ENCODE data around the gene HNF1A.

HNF1A gene, protein sequence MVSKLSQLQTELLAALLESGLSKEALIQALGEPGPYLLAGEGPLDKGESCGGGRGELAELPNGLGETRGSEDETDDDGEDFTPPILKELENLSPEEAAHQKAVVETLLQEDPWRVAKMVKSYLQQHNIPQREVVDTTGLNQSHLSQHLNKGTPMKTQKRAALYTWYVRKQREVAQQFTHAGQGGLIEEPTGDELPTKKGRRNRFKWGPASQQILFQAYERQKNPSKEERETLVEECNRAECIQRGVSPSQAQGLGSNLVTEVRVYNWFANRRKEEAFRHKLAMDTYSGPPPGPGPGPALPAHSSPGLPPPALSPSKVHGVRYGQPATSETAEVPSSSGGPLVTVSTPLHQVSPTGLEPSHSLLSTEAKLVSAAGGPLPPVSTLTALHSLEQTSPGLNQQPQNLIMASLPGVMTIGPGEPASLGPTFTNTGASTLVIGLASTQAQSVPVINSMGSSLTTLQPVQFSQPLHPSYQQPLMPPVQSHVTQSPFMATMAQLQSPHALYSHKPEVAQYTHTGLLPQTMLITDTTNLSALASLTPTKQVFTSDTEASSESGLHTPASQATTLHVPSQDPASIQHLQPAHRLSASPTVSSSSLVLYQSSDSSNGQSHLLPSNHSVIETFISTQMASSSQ

GRCh38 chr12:120978296-120979219 lies at the start of gene HNF1A:
Gene HNF1A, plus strand, starts transcription at chr12:120978543. Its CDS starts 226 bp downstream, at chr12:120978769.
- TF ChIP-seq, protein P1, sequence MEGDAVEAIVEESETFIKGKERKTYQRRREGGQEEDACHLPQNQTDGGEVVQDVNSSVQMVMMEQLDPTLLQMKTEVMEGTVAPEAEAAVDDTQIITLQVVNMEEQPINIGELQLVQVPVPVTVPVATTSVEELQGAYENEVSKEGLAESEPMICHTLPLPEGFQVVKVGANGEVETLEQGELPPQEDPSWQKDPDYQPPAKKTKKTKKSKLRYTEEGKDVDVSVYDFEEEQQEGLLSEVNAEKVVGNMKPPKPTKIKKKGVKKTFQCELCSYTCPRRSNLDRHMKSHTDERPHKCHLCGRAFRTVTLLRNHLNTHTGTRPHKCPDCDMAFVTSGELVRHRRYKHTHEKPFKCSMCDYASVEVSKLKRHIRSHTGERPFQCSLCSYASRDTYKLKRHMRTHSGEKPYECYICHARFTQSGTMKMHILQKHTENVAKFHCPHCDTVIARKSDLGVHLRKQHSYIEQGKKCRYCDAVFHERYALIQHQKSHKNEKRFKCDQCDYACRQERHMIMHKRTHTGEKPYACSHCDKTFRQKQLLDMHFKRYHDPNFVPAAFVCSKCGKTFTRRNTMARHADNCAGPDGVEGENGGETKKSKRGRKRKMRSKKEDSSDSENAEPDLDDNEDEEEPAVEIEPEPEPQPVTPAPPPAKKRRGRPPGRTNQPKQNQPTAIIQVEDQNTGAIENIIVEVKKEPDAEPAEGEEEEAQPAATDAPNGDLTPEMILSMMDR (IDR thresholded peaks at IDR 0.05) = no peak
- no peak for DNase-seq (ENCODE audit: low spot score)
- Histone ChIP-seq H3K4me3 (no peak within 1 kb of the TSS), H3K27ac (no peak within 1 kb of the TSS)

DNA sequence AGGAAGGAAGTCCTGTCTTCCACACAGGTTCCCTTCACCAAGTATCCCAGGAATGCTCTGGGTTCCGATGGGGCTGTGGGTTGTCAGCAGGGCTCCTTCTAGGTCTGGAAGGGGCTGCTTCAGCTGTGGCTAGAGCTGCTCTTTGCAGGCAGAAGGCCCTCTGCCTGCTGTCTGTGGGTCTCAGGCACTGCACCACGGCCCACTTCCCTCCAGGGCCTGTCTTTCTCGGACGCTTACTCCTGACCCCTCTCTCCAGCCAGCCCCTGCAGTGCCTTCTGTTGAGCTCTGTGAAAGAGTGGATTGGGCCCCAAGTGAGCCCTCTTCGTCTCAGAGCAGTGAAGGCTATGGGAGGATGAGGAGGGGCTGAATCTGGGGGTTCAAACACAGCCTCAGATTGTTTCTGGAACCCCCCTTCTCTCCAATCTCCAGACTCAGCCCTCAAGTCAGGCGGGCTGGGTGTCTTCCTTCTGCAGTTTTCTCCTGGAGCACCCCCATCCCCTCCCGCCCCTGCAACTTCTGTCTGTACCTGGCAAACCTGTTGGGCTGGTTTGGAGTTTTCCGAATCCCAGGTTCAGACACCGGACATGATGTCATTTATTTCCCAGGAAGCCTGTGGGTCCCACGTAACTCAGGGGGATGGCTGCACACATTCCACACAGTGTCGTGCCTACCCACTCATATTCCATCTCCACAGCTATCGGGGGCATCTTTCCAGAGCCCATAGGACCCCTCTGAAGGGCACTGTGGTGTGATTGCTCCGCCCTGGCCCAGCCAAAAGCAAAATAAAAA lies 49.3 kb upstream of the HNF1A start:
- Histone ChIP-seq H3K27ac (no peak overlapping the region), H3K4me3 (no peak overlapping the region)
- TF ChIP-seq, protein P1 (IDR thresholded peaks at IDR 0.05) = no peak
- DNase-seq (ENCODE audit: low spot score) = no peak

DNA sequence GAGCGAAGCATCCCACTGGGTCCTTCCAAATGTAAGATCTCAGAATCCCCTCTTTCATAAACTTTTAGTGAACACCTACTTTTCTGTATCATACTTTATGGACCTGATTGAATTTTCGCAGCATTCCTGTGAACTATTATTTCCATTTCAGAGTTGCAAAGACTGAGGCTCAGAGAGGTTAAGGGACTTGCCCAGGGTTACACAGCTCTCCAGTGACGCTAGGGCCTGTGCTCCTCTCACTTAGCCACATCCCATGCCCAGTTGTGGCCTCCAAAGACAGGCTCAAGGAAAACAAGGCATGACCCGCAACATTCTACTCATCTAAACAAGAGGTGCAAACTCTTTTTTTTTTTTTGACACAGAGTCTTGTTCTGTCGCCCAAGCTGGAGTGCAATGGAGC lies 48.3 kb upstream of the HNF1A start:
- no peak for DNase-seq (ENCODE audit: low spot score)
- H3K27ac ChIP-seq = no peak overlapping the region
- no peak overlapping the region for H3K4me3 ChIP-seq
- TF ChIP-seq, protein P1 (IDR thresholded peaks at IDR 0.05) = no peak

DNA sequence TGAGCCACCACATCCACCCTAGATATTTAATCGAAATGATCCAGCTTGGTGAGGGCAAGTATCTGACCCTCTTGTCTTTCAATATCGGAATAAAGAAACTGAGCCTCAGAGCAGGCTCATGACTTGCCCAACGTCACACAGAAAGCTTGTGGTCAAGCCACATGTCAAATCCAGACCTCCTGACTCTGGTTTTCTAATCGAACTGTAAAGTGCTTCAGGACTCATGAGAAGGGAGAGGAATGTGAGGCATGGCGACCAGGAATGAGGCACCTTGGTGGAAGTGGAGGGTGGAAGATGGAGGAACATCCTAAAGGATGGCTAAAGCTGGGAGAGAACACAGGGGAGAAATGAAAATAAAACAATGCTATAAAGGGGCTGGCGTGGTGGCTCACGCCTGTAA lies 46.3 kb upstream of the HNF1A start:
- Histone ChIP-seq H3K4me3 (no peak overlapping the region), H3K27ac (no peak overlapping the region)
- no peak for DNase-seq (ENCODE audit: low spot score)
- TF ChIP-seq, protein P1 (IDR thresholded peaks at IDR 0.05) = no peak

DNA sequence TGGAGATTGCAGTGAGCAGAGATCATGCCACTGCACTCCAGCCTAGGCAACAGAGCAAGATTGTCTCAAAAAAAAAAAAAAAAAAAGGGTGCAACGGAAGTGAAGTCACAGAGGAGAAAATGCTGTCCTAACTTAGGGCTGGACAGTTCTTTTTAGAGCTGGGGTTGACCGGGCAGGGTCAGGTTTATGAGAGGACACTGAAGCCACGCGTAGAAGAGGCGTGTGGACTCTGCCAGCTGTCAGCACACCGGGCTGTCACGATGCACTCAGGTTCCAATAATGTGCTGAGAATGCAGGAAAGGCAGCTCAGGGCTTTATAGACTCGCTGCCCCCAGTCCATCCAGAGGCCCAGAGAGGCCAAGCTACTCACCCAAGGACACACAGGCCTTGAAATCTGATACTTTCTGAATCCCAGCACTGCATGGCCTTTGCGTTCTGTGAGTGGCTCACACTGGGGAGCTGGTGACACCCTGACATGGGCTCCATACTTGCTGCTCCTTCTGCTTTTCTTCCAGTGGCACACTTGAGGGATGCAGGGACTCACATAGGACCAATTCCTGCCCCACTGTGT lies 45.3 kb upstream of the HNF1A start:
- Histone ChIP-seq H3K27ac (no peak overlapping the region), H3K4me3 (no peak overlapping the region)
- DNase-seq (ENCODE audit: low spot score) = no peak
- TF ChIP-seq, protein P1 (IDR thresholded peaks at IDR 0.05) = no peak

- H3K27ac ChIP-seq = no peak overlapping the region
- DNase-seq (ENCODE audit: low spot score) = no peak
- TF ChIP-seq, protein P1 (IDR thresholded peaks at IDR 0.05) = no peak
- H3K4me3 ChIP-seq = no peak overlapping the region
Measured at GRCh38 chr12:120933786-120934185, 44.6 kb upstream of the HNF1A start.

All from coronary artery (tissue), 2 donors.